B cell (primary cell): ENCODE measurements around the gene GPC3. TPM values are rescaled to one million over a fixed set of nuclear protein-coding genes. Genes with fewer than 3 reads are reported as not detected.

Source experiments
- ATAC-seq: fragments of 200-7000 bp; cut with Tn5 transposase; one replicate; pipeline ENCODE4 v1.10.0; 2021; ENCODE audit warnings: low read depth, mild to moderate bottlenecking, moderate number of reproducible peaks, moderate library complexity
- CTCF ChIA-PET: fragments of 350-600 bp; sonication (Branson Sonifier 250); formaldehyde crosslinking; loops from one replicate; lab custom pipeline; 2021; ENCODE audit warnings: antibody characterized with exemption, inconsistent platforms; lab: Charles Lee
- POLR2A ChIA-PET: fragments of 350-600 bp; sonication (Branson Sonifier 250); formaldehyde crosslinking; loops from one replicate; lab custom pipeline; 2021; ENCODE audit warnings: antibody characterized with exemption; lab: Charles Lee
- DNase-seq: peaks from one replicate; pipeline ENCODE4 v3.0.0; 2013
- H2AFZ ChIP-seq: 2 replicates; pipeline ENCODE4 v1.6.1; 2012; ENCODE audit warnings: mild to moderate bottlenecking, low read depth, low read length; ENCODE audit not compliant: insufficient read depth, poor library complexity, severe bottlenecking
- H3K27ac ChIP-seq, 2 donors: 1 replicate in 1 of 2; 2 replicates in 1 of 2; pipeline ENCODE4 v1.5.1; 2012 to 2013; ENCODE audit warnings: low read length in 2 of 2, mild to moderate bottlenecking in 2 of 2, moderate library complexity in 1 of 2
- H3K27me3 ChIP-seq, 4 experiments: fragments of 200-600 bp in 1 of 4; sonication (generic) in 1 of 4; replicated peaks in 1 of 4; 1 replicate in 2 of 4; 2 replicates in 2 of 4; pipeline versions ENCODE4 v1.6.1 to v1.7.0; 2013 to 2016; ENCODE audit warnings: low read length in 3 of 4, mild to moderate bottlenecking in 2 of 4, mixed read lengths in 1 of 4, moderate library complexity in 1 of 4; ENCODE audit not compliant: insufficient read depth in 4 of 4, control insufficient read depth in 3 of 4; ENCODE audit errors: control extremely low read depth in 1 of 4
- H3K36me3 ChIP-seq, 2 experiments: replicated peaks in 1 of 2; 1 replicate in 1 of 2; 2 replicates in 1 of 2; pipeline versions ENCODE4 v1.6.1 to v1.7.1; 2013; ENCODE audit warnings: low read length in 1 of 2; ENCODE audit not compliant: insufficient read depth in 2 of 2, control insufficient read depth in 1 of 2; ENCODE audit errors: control extremely low read depth in 1 of 2, extremely low read depth in 1 of 2
- H3K4me1 ChIP-seq, 2 donors: fragments of 200-600 bp in 1 of 2; sonication (generic) in 1 of 2; 1 replicate in 1 of 2; 2 replicates in 1 of 2; pipeline versions ENCODE4 v1.5.1 to v1.6.1; 2013 to 2017; ENCODE audit warnings: low read length in 2 of 2; ENCODE audit not compliant: control insufficient read depth in 2 of 2, insufficient read depth in 2 of 2
- H3K4me2 ChIP-seq: replicated peaks from 2 replicates; pipeline ENCODE3; 2012; ENCODE audit warnings: mild to moderate bottlenecking, low read depth, low read length; ENCODE audit not compliant: poor library complexity, severe bottlenecking
- H3K4me3 ChIP-seq, 5 experiments: fragments of 200-600 bp in 1 of 5; sonication (generic) in 1 of 5; 1 replicate in 3 of 5; 2 replicates in 2 of 5; pipeline versions ENCODE4 v1.5.1 to v1.7.0; 2011 to 2016; ENCODE audit warnings: low read length in 4 of 5, mild to moderate bottlenecking in 4 of 5, low read depth in 2 of 5, control low read depth in 1 of 5, moderate library complexity in 1 of 5; ENCODE audit not compliant: insufficient read depth in 1 of 5; ENCODE audit errors: control extremely low read depth in 1 of 5, extremely low read depth in 1 of 5
- H3K79me2 ChIP-seq: fragments of 200-600 bp; sonication (generic); one replicate; pipeline ENCODE4 v1.6.0; 2016; ENCODE audit warnings: low read length; ENCODE audit not compliant: control insufficient read depth, insufficient read depth
- H3K9ac ChIP-seq: fragments of 200-600 bp; sonication (generic); 2 replicates; pipeline ENCODE4 v1.6.1; 2017; ENCODE audit warnings: mild to moderate bottlenecking, low read length, moderate library complexity
- H3K9me3 ChIP-seq, 3 donors: one replicate each; pipeline versions ENCODE4 v1.6.1 to v1.7.1; 2013; ENCODE audit warnings: low read length in 2 of 3; ENCODE audit not compliant: control insufficient read depth in 2 of 3, insufficient read depth in 1 of 3; ENCODE audit errors: control extremely low read depth in 1 of 3
- H4K20me1 ChIP-seq: 2 replicates; pipeline ENCODE4 v1.6.0; 2012; ENCODE audit warnings: mild to moderate bottlenecking, low read length; ENCODE audit not compliant: insufficient read depth, control insufficient read depth, poor library complexity, severe bottlenecking
- H3K27ac Mint-ChIP-seq: one replicate; pipeline ENCODE4 v1.8.0; 2021; ENCODE audit warnings: mixed read lengths
- H3K27me3 Mint-ChIP-seq: one replicate; pipeline ENCODE4 v1.8.0; 2021; ENCODE audit warnings: mixed read lengths
- H3K4me1 Mint-ChIP-seq: one replicate; pipeline ENCODE4 v1.8.0; 2021; ENCODE audit warnings: mixed read lengths
- H3K4me3 Mint-ChIP-seq: one replicate; pipeline ENCODE4 v1.8.0; 2021; ENCODE audit warnings: mixed read lengths
- H3K9me3 Mint-ChIP-seq: one replicate; pipeline ENCODE4 v1.8.0; 2022; ENCODE audit warnings: mixed read lengths; ENCODE audit not compliant: insufficient read depth
- CTCF ChIP-seq: fragments of 200-600 bp; IDR thresholded peaks from one replicate; pipeline ENCODE4 v1.8.0; 2022; ENCODE audit warnings: antibody characterized with exemption, mild to moderate bottlenecking
- EZH2 ChIP-seq: IDR thresholded peaks from 2 replicates; pipeline ENCODE4 v1.6.1; 2012; ENCODE audit warnings: borderline replicate concordance, low read depth, mild to moderate bottlenecking, moderate library complexity, low read length; ENCODE audit not compliant: insufficient read depth, poor library complexity, severe bottlenecking
- WGBS: methylation state at CpG from one replicate; pipeline ENCODE4 v1.1.5; 2013; ENCODE audit warnings: missing lambda C conversion rate; ENCODE audit not compliant: insufficient coverage; 5-methylcytosine and 5-hydroxymethylcytosine counted together
- intact Hi-C: fragments of 100-400 bp; cut with micrococcal nuclease; formaldehyde crosslinking; loops from one replicate; pipeline ENCODE4 v1.10.0; 2022
- polyA plus RNA-seq: library from polyadenylated mRNA; depleted of rRNA; stranded (reverse); fragments of >200 nt; gene quantifications from 2 replicates; pipeline ENCODE4 v1.2.3, GENCODE V29; 2012
- total RNA-seq, 2 donors: library from RNA; stranded (reverse); fragments of 120-200 nt in 1 of 2; gene quantifications; 1 replicate in 1 of 2; 2 replicates in 1 of 2; pipeline versions ENCODE4 v1.2.3 to v1.2.4, GENCODE V29; 2013 to 2022

Gene GPC3
- total and polyA plus RNA-seq, 2 donors (not counting 1 experiment from before 2014, with no cell fraction given), result not detected

GRCh38 chrX:133559909-133560308 is 425.5 kb downstream of the GPC3 start:
- Histone ChIP-seq H3K27ac (no peak overlapping the region), H3K79me2 (no peaks in the 10 kb centered on the region), H4K20me1 (no peaks in the 10 kb centered on the region), H2AFZ (no peak overlapping the region), H3K4me3 (no peak overlapping the region), H3K36me3 (no peaks in the 10 kb centered on the region), H3K27me3 (no peaks in the 10 kb centered on the region), H3K4me2 (no peak overlapping the region), H3K9ac (no peak overlapping the region), H3K4me1 (no peaks in the 10 kb centered on the region), H3K9me3 (peaks cover 0 to 2% (median 0%) of the 10 kb centered on the region in 3 donors)
- CTCF ChIA-PET, result no interaction called here
- no peak for DNase-seq
- H3K4me1 Mint-ChIP-seq, result no peaks in the 10 kb centered on the region
- TF ChIP-seq EZH2, result no peak
- no peak for TF ChIP-seq CTCF
- intact Hi-C loops, result no loop called here
- peaks cover 2% of the 10 kb centered on the region for H3K9me3 Mint-ChIP-seq
- POLR2A ChIA-PET, result no interaction called here
- no peak for ATAC-seq
- no peak overlapping the region for H3K27ac Mint-ChIP-seq
- peaks cover 5% of the 10 kb centered on the region for H3K27me3 Mint-ChIP-seq
- no peak overlapping the region for H3K4me3 Mint-ChIP-seq
- WGBS, result 94% methylated on average over 4 of the region's 7 CpGs

GRCh38 chrX:133555782-133556458 is 429.5 kb downstream of the GPC3 start:
- H3K4me2 ChIP-seq, result no peak overlapping the region
- no peak overlapping the region for H3K27ac ChIP-seq
- H3K9ac ChIP-seq, result no peak overlapping the region
- peaks cover 2% of the 10 kb centered on the region for H3K9me3 Mint-ChIP-seq
- ChIA-PET POLR2A (no interaction called here), CTCF (no interaction called here)
- no peak overlapping the region for H2AFZ ChIP-seq
- no peaks in the 10 kb centered on the region for H3K4me1 Mint-ChIP-seq
- intact Hi-C loops, result no loop called here
- DNase-seq, result no peak
- no peaks in the 10 kb centered on the region for H4K20me1 ChIP-seq
- no peak overlapping the region for H3K4me3 Mint-ChIP-seq
- H3K9me3 ChIP-seq, result peaks cover 0 to 6% (median 0%) of the 10 kb centered on the region in 3 donors
- peaks cover 5% of the 10 kb centered on the region for H3K27me3 Mint-ChIP-seq
- no peaks in the 10 kb centered on the region for H3K79me2 ChIP-seq
- no CpG with 5 or more reads among the region's 2 CpGs for WGBS
- no peaks in the 10 kb centered on the region for H3K4me1 ChIP-seq
- no peak for ATAC-seq
- no peaks in the 10 kb centered on the region for H3K27me3 ChIP-seq
- H3K4me3 ChIP-seq, result no peak overlapping the region
- H3K36me3 ChIP-seq, result no peaks in the 10 kb centered on the region
- TF ChIP-seq EZH2, result no peak
- no peak for TF ChIP-seq CTCF
- H3K27ac Mint-ChIP-seq, result no peak overlapping the region
